GM23338 (cell line): ENCODE data around the gene COG1. TPM values are rescaled to one million over a fixed set of nuclear protein-coding genes. Genes with fewer than 3 reads are reported as not detected.

ENCODE experiments used
- ATAC-seq: fragments of 200-7000 bp; cut with Tn5 transposase; 3 replicates; pipeline ENCODE4 v1.9.1; 2020
- DNase-seq: peaks from one replicate; pipeline ENCODE4 v3.0.0-alpha.2; 2015; ENCODE audit warnings: low spot score
- H2AFZ ChIP-seq: fragments of 200-600 bp; sonication (generic); 2 replicates; pipeline ENCODE4 v1.8.0; 2016; ENCODE audit warnings: antibody characterized with exemption, mild to moderate bottlenecking, moderate library complexity
- H3F3A ChIP-seq: fragments of 200-600 bp; sonication (generic); replicated peaks from 2 replicates; pipeline ENCODE4 v1.8.0; 2017; ENCODE audit warnings: antibody characterized with exemption, mixed run types, low read depth
- H3K27ac ChIP-seq: fragments of 200-600 bp; sonication (generic); 2 replicates; pipeline ENCODE4 v1.6.1; 2016; ENCODE audit warnings: low read depth
- H3K27me3 ChIP-seq: fragments of 200-600 bp; sonication (generic); 2 replicates; pipeline ENCODE4 v1.8.0; 2016; ENCODE audit warnings: mild to moderate bottlenecking, mixed run types, moderate library complexity; ENCODE audit not compliant: insufficient read depth
- H3K36me3 ChIP-seq: fragments of 200-600 bp; sonication (generic); 2 replicates; pipeline ENCODE4 v1.8.0; 2016; ENCODE audit warnings: mild to moderate bottlenecking; ENCODE audit not compliant: insufficient read depth
- H3K4me1 ChIP-seq: fragments of 200-600 bp; sonication (generic); 2 replicates; pipeline ENCODE4 v1.8.0; 2016; ENCODE audit warnings: mild to moderate bottlenecking, moderate library complexity; ENCODE audit not compliant: insufficient read depth
- H3K4me2 ChIP-seq: fragments of 200-600 bp; sonication (generic); 2 replicates; pipeline ENCODE4 v1.7.1; 2017; ENCODE audit warnings: mixed run types
- H3K4me3 ChIP-seq: fragments of 200-600 bp; sonication (generic); 2 replicates; pipeline ENCODE4 v1.6.1; 2016; ENCODE audit warnings: mixed run types
- H3K79me2 ChIP-seq: fragments of 200-600 bp; sonication (generic); replicated peaks from 2 replicates; pipeline ENCODE4 v1.8.0; 2017; ENCODE audit warnings: mild to moderate bottlenecking; ENCODE audit not compliant: insufficient read depth
- H3K9me2 ChIP-seq: fragments of 200-600 bp; sonication (generic); 2 replicates; pipeline ENCODE4 v1.8.0; 2017; ENCODE audit not compliant: insufficient read depth
- H4K20me1 ChIP-seq: fragments of 200-600 bp; sonication (generic); replicated peaks from 2 replicates; pipeline ENCODE4 v1.8.0; 2017; ENCODE audit warnings: mild to moderate bottlenecking; ENCODE audit not compliant: insufficient read depth
- H3K27ac Mint-ChIP-seq: 2 replicates; pipeline ENCODE4 v1.8.0; 2020; ENCODE audit warnings: inconsistent platforms, mild to moderate bottlenecking, moderate library complexity, mixed read lengths
- H3K27me3 Mint-ChIP-seq: 3 replicates; pipeline ENCODE4 v1.8.0; 2022; ENCODE audit warnings: low read depth, mild to moderate bottlenecking, moderate library complexity, mixed read lengths, inconsistent platforms; ENCODE audit not compliant: insufficient read depth, poor library complexity
- H3K36me3 Mint-ChIP-seq: 3 replicates; pipeline ENCODE4 v1.8.0; 2021; ENCODE audit warnings: low read depth, mild to moderate bottlenecking, inconsistent platforms, moderate library complexity, mixed read lengths
- H3K4me1 Mint-ChIP-seq: 3 replicates; pipeline ENCODE4 v1.8.0; 2020; ENCODE audit warnings: mild to moderate bottlenecking, inconsistent platforms, mixed read lengths
- H3K4me3 Mint-ChIP-seq: 3 replicates; pipeline ENCODE4 v1.8.0; 2021; ENCODE audit warnings: moderate library complexity, mild to moderate bottlenecking, inconsistent platforms, mixed read lengths
- H3K9me3 Mint-ChIP-seq: 3 replicates; pipeline ENCODE4 v1.8.0; 2020; ENCODE audit warnings: moderate library complexity, mild to moderate bottlenecking, inconsistent platforms, mixed read lengths
- EZH2 ChIP-seq: fragments of 200-600 bp; sonication (generic); IDR thresholded peaks from one replicate; pipeline ENCODE4 v1.8.0; 2017; ENCODE audit warnings: antibody characterized with exemption, mild to moderate bottlenecking, low read depth; ENCODE audit not compliant: unreplicated experiment
- NANOG ChIP-seq: IDR thresholded peaks from 2 replicates; pipeline ENCODE4 v1.6.1; 2016; ENCODE audit warnings: antibody characterized with exemption, borderline replicate concordance
- POLR2AphosphoS5 ChIP-seq: IDR thresholded peaks from 2 replicates; pipeline ENCODE4 v1.6.1; 2016; ENCODE audit warnings: antibody characterized with exemption, low read depth
- STAT1 ChIP-seq: IDR thresholded peaks from one replicate; pipeline ENCODE4 v1.6.1; 2016; ENCODE audit warnings: antibody characterized with exemption; ENCODE audit not compliant: unreplicated experiment
- ZNF114 ChIP-seq: fragments of 250-450 bp; sonication (Bioruptor Pico); IDR thresholded peaks from 2 replicates; pipeline ENCODE4 v1.5.0; 2020; ENCODE audit warnings: mild to moderate bottlenecking, moderate library complexity
- ZNF462 ChIP-seq: fragments of 250-450 bp; sonication (Bioruptor Pico); IDR thresholded peaks from 2 replicates; pipeline ENCODE4 v1.5.0; 2020; ENCODE audit warnings: mild to moderate bottlenecking, moderate library complexity
- polyA plus RNA-seq: library from polyadenylated mRNA; unstranded; fragments of >200 nt; fragmentation: Nextera tagmentation; extraction: Ambion mirVana; gene quantifications from 2 replicates; pipeline ENCODE4 v1.2.1, GENCODE V29; 2016
- total RNA-seq: library from RNA; depleted of rRNA; stranded (reverse); fragments of >200 nt; shearing (Covaris generic); gene quantifications from 2 replicates; pipeline ENCODE4 v1.2.3, GENCODE V29; 2014

The COG1 gene
- total and polyA plus RNA-seq, 2 experiments from 2014 or later, result 15.0 to 26.1 TPM

DNA sequence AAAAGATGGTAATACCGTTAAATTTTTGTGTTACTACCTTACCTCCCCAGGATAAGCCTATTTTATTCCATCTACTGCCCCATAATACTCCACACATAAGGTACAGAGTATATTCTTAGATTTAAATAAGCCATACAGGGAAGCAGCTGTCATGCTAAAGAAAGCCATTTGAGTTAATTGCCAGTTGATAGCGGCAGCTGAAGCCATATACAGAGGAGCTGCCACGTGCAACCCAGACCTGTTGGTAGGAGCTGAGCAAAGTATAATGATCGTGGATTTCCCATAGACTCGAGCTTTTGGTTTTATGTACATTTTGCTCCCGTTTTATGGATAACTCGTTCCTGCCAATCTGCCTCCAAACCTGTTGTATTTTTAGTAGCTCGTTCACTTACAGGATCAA lies 56.8 kb downstream of the COG1 start:
- no peak overlapping the region for H3K4me2 ChIP-seq
- Mint-ChIP-seq H3K4me1 (peaks cover 3% of the 10 kb centered on the region; the same call in 2 of the 3 replicates), H3K4me3 (no peak overlapping the region), H3K9me3 (no peaks in the 10 kb centered on the region), H3K27ac (no peak overlapping the region), H3K36me3 (peaks cover 3% of the 10 kb centered on the region; the same call in 2 of the 3 replicates), H3K27me3 (peaks cover 2% of the 10 kb centered on the region)
- no peak overlapping the region for H3K27ac ChIP-seq
- H3K27me3 ChIP-seq, result no peaks in the 10 kb centered on the region
- H3F3A ChIP-seq, result no peaks in the 10 kb centered on the region
- no peaks in the 10 kb centered on the region for H3K4me1 ChIP-seq
- no peaks in the 10 kb centered on the region for H3K9me2 ChIP-seq
- DNase-seq (no peak), ATAC-seq (no peak)
- H4K20me1 ChIP-seq, result no peaks in the 10 kb centered on the region; the same call in none of the 2 replicates
- H3K36me3 ChIP-seq, result peaks cover 11% of the 10 kb centered on the region
- H3K4me3 ChIP-seq, result no peak overlapping the region
- no peak overlapping the region for H2AFZ ChIP-seq
- TF ChIP-seq NANOG (no peak), STAT1 (no peak), ZNF114 (CRISPR knock-in tag) (no peak), ZNF462 (CRISPR knock-in tag) (no peak), POLR2AphosphoS5 (no peak), EZH2 (no peak)
- H3K79me2 ChIP-seq, result no peaks in the 10 kb centered on the region
